ENCODE data around the gene SLC35G6. TPM values are rescaled to one million over a fixed set of nuclear protein-coding genes. Genes with fewer than 3 reads are reported as not detected.

Gene SLC35G6
- total and polyA plus RNA-seq, 4 donors, result not detected

- Histone ChIP-seq H3K4me3 (peak overlapping the region; percentile 59), H3K36me3 (ENCODE audit: control insufficient read depth in 4 of 4, insufficient read depth in 4 of 4, low read length in 4 of 4) (no peaks in the 10 kb centered on the region), H3K4me1 (ENCODE audit: control insufficient read depth in 5 of 5, insufficient read depth in 5 of 5, low read length in 5 of 5) (peaks cover 6 to 54% (median 25%) of the 10 kb centered on the region in 5 donors), H3K27me3 (ENCODE audit: control insufficient read depth in 3 of 3, insufficient read depth in 3 of 3, low read length in 2 of 3) (no peaks in the 10 kb centered on the region), H3K9ac (ENCODE audit: insufficient read depth in 1 of 2, low read length in 2 of 2) (peak overlapping the region; percentile 98 to 99), H3K27ac (ENCODE audit: low read depth in 1 of 2, low read length in 1 of 2) (peak overlapping the region; percentile 99 to 100), H3K9me3 (ENCODE audit: control insufficient read depth in 4 of 4, insufficient read depth in 3 of 4, low read length in 3 of 4) (no peaks in the 10 kb centered on the region)
- peak; percentile 96 for DNase-seq
- TF ChIP-seq CTCF (IDR thresholded peaks at IDR 0.05; ENCODE audit: control extremely low read depth, extremely low read depth), result no peak
- 0 to 1% methylated on average over 38 of the region's 38 CpGs for WGBS, 2 donors
- ATAC-seq (ENCODE audit: insufficient read depth, low FRiP score), result peak; percentile 65
These were observed 2.2 kb downstream of the SLC35G6 start for GRCh38 chr17:7483255-7484066.

- 0 to 1% methylated on average over 62 to 64 of the region's 64 CpGs for WGBS, 2 donors
- peaks cover 8 to 54% (median 29%) of the 10 kb centered on the region in 5 donors for H3K4me1 ChIP-seq (ENCODE audit: control insufficient read depth in 5 of 5, insufficient read depth in 5 of 5, low read length in 5 of 5)
- no peak for TF ChIP-seq CTCF (IDR thresholded peaks at IDR 0.05; ENCODE audit: control extremely low read depth, extremely low read depth)
These were observed 3.0 kb downstream of the SLC35G6 start, which contains the start of gene POLR2A for GRCh38 chr17:7484067-7484918. TSS of gene POLR2A (plus strand) at chr17:7484366.

GRCh38 chr17:7484919-7485377 is 3.7 kb downstream of the SLC35G6 start:
- no peaks in the 10 kb centered on the region for H3K9me3 ChIP-seq (ENCODE audit: control insufficient read depth in 4 of 4, insufficient read depth in 3 of 4, low read length in 3 of 4)
- TF ChIP-seq CTCF (IDR thresholded peaks at IDR 0.05; ENCODE audit: control extremely low read depth, extremely low read depth), result no peak
- H3K27ac ChIP-seq (ENCODE audit: low read depth in 1 of 2, low read length in 1 of 2), result peak overlapping the region; percentile 84 to 89
- H3K4me1 ChIP-seq (ENCODE audit: control insufficient read depth in 5 of 5, insufficient read depth in 5 of 5, low read length in 5 of 5), result peaks cover 8 to 52% (median 28%) of the 10 kb centered on the region in 5 donors
- ATAC-seq (ENCODE audit: insufficient read depth, low FRiP score), result no peak
- WGBS, 2 donors, result 0% methylated on average over 17 to 19 of the region's 19 CpGs
- no peaks in the 10 kb centered on the region for H3K27me3 ChIP-seq (ENCODE audit: control insufficient read depth in 3 of 3, insufficient read depth in 3 of 3, low read length in 2 of 3)
- no peaks in the 10 kb centered on the region for H3K36me3 ChIP-seq (ENCODE audit: control insufficient read depth in 4 of 4, insufficient read depth in 4 of 4, low read length in 4 of 4)
- H3K4me3 ChIP-seq, result peak overlapping the region; percentile 68
- DNase-seq, result no peak
- H3K9ac ChIP-seq (ENCODE audit: insufficient read depth in 1 of 2, low read length in 2 of 2), result peak overlapping the region; percentile 61 to 92

More at GRCh38 chr17:7484067-7484918, 3.0 kb downstream of the SLC35G6 start, which contains the start of gene POLR2A:
- H3K36me3 ChIP-seq (ENCODE audit: control insufficient read depth in 4 of 4, insufficient read depth in 4 of 4, low read length in 4 of 4), result no peaks in the 10 kb centered on the region
- H3K4me3 ChIP-seq, result peak within 1 kb of the TSS; percentile 68
- H3K27me3 ChIP-seq (ENCODE audit: control insufficient read depth in 3 of 3, insufficient read depth in 3 of 3, low read length in 2 of 3), result no peaks in the 10 kb centered on the region
- peak within 1 kb of the TSS; percentile 98 to 99 for H3K9ac ChIP-seq (ENCODE audit: insufficient read depth in 1 of 2, low read length in 2 of 2)
- no peaks in the 10 kb centered on the region for H3K9me3 ChIP-seq (ENCODE audit: control insufficient read depth in 4 of 4, insufficient read depth in 3 of 4, low read length in 3 of 4)
- H3K27ac ChIP-seq (ENCODE audit: low read depth in 1 of 2, low read length in 1 of 2), result peak within 1 kb of the TSS; percentile 99 to 100
- ATAC-seq (ENCODE audit: insufficient read depth, low FRiP score) (peak; percentile 85), DNase-seq (peak; percentile 99)

All from lung (tissue), 12 donors.